Kidney capillary endothelial cell (primary cell): ENCODE data around the gene MPO.

Experiments used
- DNase-seq: peaks from one replicate; pipeline ENCODE4 v3.0.0-alpha.2; 2018; ENCODE audit warnings: low spot score

The MPO gene, protein sequence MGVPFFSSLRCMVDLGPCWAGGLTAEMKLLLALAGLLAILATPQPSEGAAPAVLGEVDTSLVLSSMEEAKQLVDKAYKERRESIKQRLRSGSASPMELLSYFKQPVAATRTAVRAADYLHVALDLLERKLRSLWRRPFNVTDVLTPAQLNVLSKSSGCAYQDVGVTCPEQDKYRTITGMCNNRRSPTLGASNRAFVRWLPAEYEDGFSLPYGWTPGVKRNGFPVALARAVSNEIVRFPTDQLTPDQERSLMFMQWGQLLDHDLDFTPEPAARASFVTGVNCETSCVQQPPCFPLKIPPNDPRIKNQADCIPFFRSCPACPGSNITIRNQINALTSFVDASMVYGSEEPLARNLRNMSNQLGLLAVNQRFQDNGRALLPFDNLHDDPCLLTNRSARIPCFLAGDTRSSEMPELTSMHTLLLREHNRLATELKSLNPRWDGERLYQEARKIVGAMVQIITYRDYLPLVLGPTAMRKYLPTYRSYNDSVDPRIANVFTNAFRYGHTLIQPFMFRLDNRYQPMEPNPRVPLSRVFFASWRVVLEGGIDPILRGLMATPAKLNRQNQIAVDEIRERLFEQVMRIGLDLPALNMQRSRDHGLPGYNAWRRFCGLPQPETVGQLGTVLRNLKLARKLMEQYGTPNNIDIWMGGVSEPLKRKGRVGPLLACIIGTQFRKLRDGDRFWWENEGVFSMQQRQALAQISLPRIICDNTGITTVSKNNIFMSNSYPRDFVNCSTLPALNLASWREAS

DNA sequence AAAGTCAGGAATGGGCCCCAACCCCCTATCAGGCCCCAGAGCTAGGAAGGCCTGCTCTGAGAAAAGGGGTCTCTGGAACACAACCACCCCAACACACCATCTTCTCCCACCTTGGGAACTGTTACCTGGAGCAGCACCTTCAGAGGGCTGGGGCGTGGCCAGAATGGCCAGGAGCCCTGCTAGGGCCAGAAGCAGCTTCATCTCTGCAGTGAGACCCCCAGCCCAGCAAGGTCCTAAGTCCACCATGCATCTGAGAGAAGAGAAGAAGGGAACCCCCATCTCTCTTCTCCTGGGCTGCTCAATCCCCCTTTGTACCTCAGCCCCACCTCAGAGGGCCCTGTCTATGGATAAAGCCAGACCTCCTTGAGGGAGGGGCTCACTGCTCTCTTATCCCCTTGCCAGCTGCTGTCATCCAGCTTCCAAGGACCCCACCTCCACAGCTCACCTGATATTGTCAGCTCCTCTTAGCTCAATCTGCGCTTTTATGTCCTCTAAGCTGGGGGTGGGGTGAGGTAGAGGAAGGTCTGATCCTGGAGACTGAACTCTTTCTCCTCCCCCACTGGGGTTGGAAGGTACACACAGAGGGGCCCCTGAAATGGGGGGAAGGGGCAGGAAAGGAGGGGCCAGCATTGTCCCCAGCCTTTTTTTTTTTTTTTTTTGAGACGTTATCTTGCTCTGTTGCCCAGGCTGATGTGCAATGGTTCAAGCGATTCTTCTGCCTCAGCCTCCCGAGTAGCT is at the start of gene MPO:
Gene MPO, minus strand, starts transcription at position 456 of the 738 bp plus-strand sequence. Its CDS starts 177 bp downstream, at position 279.
- no peak for DNase-seq

DNA sequence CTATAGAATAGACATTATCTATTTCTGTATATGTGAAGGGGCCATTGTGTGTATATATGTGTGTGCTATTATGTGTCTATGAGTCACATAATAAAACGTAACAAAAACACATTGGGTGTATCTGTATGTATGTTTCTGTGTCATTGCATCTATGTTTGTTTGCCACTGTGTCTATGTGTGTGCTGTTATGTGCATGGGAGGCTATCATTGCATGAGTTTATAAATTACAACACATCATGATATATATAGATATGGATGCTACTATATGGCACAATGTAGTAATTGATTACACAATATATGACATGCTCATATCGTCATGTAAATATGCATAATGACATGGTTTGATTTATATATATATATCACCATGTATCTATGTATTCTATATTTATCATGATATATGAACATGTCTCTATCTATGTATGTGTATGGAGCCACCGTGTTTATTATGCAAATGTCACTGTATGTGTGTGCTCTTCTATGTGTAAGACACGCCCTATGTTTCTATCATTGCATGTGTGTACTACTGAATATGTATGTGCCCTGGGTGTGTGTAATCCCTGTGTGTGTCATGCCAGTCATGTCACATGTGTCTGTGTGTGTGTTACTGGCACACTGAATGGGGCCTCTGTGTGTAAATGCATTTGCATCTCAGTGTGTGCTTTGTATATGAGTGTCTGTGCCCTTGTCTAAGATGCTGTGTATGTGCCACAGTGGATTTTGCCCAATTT is 49.2 kb upstream of the MPO start:
- no peak for DNase-seq

DNA sequence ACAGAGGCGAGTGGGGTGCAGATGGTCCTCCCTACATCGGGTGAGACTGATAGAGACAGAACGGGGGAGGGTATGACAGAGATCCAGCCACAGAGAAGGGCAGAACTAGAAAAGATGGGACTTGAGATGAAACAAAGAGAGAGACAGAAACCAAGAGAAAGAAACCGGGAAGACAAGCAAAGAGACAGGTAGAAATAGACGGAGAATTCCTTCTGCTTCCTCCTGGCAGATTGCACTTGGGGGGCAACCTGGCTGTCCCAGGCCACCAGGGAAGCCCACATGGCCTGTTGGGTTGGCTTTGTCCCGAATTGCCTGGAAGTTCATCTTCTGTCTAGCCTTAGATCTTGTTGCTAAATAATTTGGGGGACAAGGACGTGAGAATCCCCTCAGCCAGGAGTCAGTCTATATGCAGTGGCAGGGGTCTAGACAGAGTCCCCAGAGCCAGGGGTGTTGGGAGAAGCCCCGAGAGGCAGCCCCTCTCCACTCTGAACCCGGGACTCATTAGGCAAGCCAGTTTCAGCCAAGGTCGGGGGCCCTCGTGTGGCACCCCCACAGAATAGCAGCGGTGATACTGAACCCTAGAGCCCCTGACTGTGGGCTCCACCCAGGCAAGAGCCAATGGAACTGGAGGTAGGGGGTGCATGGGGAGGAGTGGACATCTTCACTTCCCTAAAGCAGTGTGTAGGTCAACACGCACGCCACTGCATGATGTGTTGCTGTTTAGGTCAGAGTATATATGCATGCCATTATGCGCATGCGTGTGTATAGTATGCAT is 48.5 kb upstream of the MPO start:
- no peak for DNase-seq

DNA sequence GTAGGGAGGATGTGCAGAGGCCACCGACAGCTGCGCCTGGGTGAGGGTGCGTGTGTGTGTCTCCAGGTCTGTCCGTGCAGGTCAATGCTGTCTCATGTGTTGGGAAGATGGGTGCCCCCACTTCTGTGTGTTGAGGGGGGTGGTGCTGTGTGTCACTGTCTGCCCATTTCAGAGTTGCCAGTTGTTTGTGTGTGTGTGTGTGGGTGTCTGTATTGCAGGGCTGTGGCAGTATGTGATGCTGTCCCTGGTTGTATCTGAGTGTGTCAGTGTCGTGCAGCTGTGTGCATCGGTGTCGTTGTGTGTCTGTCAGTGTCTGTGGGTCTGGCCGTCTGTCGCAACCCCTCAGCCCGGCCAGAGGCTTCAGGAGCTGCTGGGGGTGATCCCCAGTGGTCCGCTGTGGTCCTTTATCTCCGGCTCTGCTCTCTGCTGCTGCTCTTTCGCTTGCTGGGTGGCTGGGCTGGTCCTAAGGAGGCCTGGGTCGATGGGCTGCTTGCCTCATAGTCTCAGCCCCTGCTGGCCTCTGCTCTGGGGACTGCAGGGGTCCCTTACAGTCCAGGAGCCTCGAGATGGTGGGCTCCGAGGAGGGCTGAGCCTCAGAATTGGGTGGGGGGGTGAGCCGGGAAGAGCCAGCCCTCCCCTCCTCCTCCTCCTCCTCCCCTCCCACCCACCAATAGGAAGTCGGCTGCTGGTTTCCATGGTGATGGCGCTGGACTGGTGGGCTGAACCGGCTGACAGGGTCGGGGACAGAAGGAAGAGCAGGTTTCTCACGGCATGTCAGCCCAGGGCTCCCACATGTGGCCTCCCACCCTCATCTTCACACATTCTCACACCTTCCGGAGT is 47.7 kb upstream of the MPO start, which contains the start of gene TSPOAP1:
Gene TSPOAP1, minus strand, starts transcription at position 601 of the 840 bp plus-strand sequence. CDS start 875 bp downstream, outside the sequence.
- DNase-seq: no peak

DNA sequence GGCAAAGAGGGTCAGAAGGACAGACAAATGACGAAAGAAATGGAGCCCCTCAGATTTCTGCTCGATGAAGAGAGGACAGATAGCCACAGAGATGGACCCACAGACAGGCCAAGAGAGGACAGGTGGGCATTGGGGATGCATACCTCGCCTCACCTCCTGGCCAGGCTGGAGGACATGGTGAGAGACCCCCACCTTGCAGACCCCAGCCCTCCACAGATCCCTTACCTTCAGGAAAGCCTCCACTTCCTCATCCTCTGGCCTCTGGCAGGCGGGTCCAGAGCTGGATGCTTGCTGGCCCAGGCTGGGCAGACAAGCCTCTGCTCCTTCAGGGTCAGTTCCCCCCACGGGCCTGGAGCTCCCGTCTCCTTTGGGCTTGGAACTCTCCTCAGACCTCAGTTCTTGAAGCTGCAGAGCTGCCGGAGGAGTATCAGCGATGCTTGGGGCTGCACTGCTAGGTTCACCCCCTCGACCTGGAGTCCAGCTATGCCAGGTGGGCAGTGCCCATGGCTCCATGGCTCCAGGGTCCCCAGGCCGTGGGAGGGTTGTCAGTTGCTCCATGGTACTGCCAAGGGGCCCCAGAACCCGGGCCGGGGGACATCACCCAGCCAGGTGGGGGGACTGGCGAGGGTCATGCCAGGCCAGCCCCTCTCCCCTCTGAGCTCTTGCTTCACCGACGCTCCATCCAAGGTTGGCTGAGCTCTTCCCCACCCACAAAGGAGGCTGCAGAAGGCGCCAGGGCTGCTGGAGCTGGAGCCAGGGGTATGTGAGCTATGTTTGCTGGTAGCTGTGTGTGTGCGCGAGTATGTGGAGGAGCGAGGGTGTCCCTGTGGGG is 46.8 kb upstream of the MPO start:
- DNase-seq: no peak

DNA sequence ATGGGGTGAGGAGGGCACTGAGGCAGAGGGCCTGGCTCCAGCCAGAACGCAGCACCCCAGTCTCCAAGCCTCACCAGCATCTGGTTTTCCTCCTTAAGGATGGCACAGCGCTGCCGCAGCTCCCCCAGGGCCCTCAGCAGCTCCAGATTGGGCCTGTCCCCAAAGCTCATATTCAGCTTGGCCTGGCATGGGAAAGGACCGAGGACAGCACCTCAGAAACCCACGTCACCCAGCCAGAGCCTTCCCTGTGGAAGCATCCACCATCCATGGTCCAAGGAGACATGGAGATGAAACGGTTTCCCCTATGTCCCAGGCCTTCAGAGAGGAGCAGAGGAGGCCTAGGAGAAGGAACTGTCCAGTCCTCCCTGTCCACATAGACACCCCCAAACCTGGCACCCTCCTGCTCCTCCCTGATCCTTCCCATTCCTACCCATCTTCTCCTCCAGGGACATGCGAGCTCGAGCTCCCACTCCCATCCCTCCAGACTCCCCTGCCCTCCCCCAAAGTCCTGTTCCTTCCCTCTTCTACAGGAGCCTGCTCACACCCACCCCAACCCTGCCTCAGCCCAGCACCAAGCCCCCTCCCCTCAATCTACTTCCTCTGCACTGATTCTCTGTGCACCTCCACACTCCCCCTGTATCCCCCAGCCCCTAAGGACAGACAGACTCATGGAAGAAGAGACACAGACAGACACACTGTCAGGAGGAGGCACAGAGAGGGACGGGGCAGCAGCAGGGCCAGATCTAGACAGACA is 46.1 kb upstream of the MPO start:
- no peak for DNase-seq

DNA sequence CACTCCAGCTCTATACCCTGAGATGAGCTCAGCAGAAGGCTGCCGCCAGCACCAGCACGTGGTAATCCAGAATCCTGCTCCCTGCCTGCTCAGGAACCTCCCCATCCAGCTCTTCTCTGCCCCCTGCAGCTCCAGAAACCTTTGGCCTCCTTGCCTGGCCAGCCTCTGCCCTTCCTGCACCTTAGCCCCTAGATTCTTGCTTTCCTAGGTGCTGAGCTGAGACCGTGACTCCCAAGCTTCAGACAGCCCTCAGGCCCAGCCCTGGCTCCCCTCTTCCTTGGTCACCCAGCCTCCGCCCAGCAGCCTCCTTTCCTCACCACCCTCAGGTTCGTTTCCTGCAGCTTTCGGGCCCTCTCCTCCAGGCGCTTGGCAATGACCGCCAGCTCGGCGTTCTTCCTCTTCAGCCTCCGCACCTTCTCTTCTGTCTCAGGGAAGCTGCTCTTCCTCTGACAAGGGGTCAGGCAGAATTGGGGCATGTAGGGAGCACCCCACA is 45.3 kb upstream of the MPO start:
- no peak for DNase-seq

DNA sequence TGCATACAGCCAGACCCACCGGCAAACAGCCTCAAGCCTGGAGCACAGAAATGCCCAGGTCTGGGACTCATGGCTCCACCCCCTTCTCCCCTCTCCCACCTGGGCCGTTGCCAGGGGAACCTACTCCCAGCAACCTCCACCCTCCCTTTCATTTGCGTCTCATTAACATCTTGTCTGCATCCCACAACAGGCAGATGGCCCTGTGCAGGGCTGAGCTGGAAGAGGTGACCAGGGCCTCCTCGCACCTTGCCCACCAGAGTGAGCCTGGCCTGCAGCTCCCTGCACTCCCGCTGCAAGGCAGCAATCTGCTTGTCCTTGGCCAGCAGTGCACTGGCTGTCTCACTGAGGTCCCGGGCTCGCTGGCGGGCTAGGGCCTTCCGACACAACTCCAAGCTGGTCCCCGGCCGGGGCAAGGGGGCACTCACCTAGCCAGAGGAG is 44.6 kb upstream of the MPO start:
- no peak for DNase-seq

DNA sequence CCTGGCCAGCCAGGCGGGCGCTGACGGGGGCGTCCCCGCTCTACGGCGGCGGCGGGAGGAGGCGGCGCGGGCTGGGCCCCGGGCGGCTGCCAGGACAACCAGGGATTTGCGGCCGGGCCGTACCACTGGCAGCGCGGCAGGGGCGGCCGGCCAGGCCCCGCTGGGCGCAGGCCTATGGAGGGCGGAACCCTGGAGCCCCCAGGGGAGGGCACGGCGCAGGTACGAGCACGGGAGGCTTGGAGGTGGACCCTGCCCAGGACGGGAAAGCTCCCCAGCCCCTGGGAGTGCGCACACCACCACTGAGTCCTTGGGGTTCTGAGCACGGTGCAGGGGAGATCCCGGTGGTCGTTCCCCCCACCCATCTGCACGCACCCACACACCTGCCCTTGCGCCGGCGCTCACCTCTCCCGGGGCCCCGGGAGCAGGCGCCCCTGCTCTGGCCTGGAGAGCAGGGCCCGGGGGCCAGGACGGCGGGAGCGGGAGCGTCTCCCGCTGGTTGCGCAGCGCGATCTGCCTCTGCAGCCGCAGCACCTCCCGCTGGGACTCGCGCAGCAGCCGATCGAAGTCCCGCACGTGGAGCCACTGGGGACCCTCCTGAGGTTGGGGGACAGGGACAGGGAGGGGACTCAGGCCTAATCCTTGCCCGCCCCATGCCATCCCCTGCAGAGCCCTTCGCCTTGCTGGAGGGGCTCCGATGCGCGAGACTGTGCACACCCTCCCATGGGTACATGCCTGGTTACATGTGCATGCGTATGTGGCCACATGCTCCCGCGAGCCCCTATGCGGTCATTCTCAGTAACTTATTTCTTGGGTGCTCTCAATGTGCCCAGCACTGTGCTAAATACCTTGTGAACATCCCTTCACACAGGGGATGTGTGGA is 43.9 kb upstream of the MPO start:
- DNase-seq: no peak

DNA sequence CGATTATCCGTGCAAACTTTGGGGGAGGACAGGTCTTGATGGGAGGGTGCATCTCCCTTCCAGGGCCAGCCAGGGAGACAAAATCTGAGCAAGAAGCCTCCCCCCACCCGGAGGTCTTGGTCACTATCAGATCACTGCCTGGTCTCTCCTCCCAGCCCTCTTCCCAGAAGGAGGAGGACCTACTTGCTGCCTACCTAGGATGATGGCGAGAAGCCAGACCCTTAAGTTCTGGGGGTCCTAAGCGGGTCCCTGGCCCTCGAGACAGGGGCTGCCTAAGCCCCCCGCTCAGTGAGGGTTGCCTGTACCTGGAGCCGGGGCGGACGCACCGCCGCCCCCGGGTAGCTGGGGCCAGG is 43.3 kb upstream of the MPO start:
- no peak for DNase-seq

DNA sequence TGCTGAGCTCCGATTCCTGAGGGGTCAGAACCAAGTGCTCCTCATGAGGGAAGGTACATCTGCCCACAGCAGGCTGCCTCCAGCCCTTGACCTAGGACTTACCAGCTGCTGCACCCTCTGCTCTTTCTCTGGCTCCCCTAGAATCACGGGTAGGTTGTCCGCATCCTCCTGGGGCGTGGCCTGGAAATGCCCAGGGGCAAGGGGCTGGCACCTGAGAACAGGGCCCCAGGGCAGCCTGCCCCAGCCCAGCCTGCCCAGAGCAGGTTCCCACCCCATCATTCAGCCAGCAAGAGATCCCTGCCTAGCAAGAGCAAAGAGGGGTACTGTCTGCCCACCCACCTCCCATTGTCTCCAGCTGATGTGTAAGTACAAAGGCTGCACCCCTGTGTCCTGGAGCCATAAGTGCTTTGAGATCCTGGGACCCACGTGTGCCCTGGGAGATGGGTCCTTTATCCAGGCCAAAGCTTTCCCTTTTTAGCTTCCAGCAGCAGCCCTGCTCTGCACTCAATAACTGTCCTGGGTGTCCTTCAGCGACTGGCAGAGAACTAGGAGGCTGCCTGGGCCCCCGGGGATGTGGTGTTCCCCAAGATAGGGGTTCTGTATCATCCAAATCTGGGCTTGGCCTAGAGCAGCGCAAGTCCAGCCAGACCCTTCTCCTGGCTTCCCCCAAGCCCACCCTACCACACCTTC is 42.8 kb upstream of the MPO start:
- DNase-seq: no peak

DNA sequence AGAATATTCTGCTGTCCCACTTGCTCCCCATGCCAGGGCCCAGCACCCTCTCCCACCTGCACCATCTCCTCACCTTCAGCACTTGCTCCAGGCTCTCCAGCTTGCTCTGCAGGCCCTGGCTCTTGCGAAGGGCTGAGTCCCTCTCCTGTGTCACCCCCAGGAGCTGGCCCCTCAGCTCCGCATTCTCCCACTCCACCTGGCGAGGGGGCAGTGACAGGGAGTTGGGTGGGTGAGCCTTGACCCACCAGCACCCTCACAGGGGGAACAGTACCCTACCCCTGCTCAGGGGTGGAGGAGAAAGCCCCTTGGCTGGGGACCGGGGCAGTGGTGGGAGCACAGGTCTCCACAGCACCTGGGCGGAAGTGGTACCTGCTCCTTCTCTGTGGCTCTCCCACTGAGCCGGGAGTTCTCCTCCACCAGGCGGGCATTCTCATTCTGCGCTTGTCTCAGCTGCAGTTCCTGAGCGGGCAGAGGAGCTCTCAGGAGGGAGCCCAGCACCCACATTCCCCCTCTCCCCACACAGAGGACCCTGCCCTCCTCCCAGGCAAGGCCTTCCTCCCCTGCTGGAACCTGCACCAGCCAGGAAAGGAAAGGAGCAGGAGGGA is 41.9 kb upstream of the MPO start:
- DNase-seq: no peak

DNA sequence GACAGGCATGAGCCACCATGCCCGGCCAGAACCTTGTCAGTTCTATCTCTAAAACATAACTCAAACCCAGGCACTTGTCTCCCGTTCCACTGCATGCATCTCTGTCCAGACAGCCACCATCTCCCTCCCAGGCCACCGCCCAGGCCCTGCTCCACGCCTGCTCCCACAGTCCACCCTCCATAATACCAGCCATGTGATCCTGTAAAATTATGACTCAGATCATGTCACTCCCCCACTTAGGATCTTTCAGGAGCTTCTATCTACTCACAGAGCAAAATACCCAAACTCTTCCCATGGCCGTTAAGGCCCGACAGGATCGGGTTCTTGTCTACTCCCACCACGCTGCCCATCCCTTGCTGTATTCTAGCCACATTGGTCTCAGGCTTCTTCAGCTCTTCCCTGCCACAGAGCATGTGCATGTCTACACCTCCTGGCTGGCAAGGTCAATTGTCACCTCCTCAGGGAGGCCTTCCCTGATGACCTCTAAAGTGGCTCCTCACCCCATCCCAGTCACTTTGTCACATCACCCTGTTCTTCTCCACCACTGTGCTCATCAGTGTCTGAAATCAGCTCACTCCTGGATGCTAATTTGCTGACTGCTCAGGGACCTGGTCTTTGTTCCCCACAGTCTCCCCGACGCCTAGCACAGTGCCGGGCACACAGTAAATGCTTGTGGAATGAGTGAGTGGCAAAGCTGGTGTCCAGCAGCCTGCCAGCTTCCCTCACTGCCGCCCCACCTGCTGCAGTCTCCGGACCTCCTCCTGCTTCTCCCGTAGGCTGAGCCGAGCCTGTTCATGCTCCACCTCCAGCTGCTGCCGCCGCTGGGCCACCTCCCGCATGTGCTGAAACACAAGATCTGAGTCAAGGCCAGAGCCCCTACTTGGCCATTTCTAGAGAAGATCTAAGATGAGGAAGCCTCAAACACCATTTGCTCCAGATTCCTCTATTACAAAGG is 41.1 kb upstream of the MPO start:
- DNase-seq: no peak

DNA sequence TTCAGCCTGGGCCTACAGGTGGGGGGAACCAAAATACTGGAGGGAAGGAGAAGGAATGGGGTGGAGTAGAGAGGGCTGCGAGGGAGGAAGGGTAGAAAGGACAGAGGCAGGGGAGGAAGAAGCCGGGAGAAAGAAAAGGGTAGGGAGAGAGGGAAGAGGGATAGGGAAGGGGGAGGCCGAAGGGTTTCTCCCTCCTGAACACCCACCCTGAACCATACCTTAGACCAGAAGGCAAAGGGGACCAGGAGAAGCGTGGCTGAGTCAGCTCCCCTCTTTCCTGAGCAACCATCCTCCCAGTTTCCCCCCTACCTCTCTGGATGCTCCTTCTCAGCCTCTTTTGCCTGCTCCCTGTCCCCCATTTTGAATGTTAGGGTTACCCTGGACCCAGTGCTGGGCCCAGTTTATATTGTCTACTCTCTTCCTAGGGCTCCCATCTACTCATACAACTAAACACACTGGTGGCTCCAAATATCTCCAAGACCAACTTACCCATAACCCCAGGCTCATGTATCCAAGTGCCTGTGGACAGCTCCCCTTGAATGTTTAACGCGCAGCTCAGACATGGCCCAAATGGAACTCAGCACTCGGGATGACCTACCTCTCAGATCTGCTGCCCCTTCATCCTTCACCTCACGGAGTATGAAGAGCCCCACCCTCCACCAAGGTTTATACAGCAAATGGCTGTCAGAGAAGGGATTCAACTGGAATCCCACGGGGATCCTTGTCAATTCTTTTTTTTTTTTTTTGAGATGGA is 40.0 kb upstream of the MPO start:
- no peak for DNase-seq
